ENCODE measurements around the gene CHCHD3.

GRCh38 chr7:132771301-132771730 is 310.6 kb downstream of the CHCHD3 start:
- no peak for TF ChIP-seq CTCF (conservative IDR thresholded peaks at IDR 0.05 in 1 of 2, IDR thresholded peaks at IDR 0.05 in 1 of 2; ENCODE audit: extremely low read depth in 1 of 2, insufficient read depth in 1 of 2, low read depth in 1 of 2, low read length in 2 of 2)
- TF ChIP-seq EZH2 (IDR thresholded peaks at IDR 0.05; ENCODE audit: borderline replicate concordance, low read length), result no peak
